Coronary artery (tissue), 2 donors: ENCODE measurements around the gene NBAS.
"Not testable (repeated sequence)": the region's sequence is repeated elsewhere in the genome, so short reads cannot be mapped to it uniquely, and the experiment has no call there.

Experiments
- DNase-seq: peaks from one replicate; pipeline ENCODE4 v3.0.0-alpha.2; 2017; ENCODE audit warnings: low spot score
- H3K27ac ChIP-seq, 2 donors: fragments of 200-600 bp; sonication (generic); one replicate each; pipeline ENCODE4 v1.5.1; 2016 to 2019
- H3K4me3 ChIP-seq: fragments of 200-600 bp; sonication (generic); 2 replicates; pipeline ENCODE4 v1.5.1; 2016; ENCODE audit warnings: mild to moderate bottlenecking, moderate library complexity
- TF ChIP-seq, protein P1 (sequence below): fragments of 200-600 bp; sonication (generic); IDR thresholded peaks from one replicate; pipeline ENCODE4 v1.5.1; 2019; ENCODE audit warnings: antibody characterized with exemption

Gene NBAS

DNA sequence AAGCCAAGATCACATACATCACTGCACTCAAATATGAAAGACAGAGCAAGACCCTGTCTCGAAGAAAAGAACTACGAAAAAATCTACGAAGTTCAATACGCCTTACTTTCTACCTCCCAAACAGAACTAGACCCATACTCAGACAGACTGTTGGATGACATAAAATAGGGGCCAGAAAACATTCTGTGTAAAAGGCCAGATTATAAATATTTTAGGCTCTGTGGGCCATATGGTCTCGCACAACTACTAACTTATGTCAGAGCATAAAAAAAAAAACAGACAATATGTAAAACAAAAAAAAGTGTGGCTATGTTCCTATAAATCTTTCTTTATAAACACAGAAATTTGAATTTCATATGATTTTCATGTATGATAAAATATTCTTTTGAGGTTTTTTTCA is 40.8 kb downstream of the NBAS start:
- TF ChIP-seq, protein P1, sequence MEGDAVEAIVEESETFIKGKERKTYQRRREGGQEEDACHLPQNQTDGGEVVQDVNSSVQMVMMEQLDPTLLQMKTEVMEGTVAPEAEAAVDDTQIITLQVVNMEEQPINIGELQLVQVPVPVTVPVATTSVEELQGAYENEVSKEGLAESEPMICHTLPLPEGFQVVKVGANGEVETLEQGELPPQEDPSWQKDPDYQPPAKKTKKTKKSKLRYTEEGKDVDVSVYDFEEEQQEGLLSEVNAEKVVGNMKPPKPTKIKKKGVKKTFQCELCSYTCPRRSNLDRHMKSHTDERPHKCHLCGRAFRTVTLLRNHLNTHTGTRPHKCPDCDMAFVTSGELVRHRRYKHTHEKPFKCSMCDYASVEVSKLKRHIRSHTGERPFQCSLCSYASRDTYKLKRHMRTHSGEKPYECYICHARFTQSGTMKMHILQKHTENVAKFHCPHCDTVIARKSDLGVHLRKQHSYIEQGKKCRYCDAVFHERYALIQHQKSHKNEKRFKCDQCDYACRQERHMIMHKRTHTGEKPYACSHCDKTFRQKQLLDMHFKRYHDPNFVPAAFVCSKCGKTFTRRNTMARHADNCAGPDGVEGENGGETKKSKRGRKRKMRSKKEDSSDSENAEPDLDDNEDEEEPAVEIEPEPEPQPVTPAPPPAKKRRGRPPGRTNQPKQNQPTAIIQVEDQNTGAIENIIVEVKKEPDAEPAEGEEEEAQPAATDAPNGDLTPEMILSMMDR: no peak
- DNase-seq: no peak
- Histone ChIP-seq H3K27ac (no peak overlapping the region), H3K4me3 (no peak overlapping the region)

DNA sequence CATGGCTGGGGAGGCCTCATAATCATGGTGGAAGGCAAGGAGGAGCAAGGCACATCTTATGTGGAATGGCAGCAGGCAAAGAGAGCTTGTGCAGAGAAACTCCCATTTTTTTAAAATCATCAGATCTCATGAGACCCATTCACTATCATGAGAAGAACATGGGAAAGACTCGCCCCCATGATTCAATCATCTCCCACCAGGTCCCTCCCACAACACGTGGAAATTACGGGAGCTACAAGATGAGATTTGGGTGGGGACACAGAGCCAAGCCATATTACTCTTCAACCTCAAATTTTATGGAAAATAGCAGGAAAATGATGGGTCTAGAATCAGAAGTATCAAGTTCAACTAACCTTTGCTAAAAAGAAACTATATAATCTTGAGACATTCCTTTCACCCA is 42.4 kb downstream of the NBAS start:
- DNase-seq, H3K27ac ChIP-seq, H3K4me3 ChIP-seq: not testable (repeated sequence)

DNA sequence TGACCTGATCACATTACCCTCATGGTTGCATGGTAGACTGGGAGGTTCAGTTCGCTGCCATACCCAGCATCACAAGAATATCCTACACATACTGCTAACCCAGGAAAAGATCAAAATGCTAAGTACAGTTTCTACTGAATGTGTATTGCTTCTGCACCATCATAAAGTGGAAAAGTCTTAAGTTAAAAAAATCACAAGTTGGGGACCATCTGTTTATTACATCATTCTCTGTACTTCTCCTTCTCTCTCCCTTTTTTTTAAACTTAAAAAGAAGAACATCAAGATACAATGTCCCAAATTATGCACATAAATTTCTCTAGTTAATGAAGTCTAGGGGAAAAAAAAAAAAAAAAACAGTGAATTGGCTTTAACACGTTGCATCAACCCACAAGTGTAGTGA is 43.3 kb downstream of the NBAS start:
- TF ChIP-seq, protein P1: no peak

DNA sequence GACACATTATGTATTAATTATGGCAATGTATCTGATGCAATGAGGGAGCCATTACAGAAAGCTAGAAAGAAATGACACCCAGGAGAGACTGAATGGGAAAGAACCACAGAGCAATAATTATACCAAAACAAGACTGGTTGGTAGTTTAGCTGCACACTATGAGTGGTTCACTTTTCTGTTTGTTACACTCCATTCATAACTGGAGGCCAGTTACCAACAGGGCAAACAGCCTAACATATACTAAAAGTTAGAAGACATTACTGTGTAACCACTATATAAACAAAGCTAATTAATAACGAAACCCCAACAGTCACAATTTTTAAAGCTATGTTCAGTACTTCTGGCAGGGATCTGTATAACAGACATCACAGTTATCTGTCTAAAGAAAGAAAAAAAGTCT is 49.4 kb downstream of the NBAS start:
- no peak for DNase-seq
- TF ChIP-seq, protein P1: no peak
- H3K4me3 ChIP-seq: no peak overlapping the region
- H3K27ac ChIP-seq: no peak overlapping the region

More for the DNA sequence above, 43.3 kb downstream of the NBAS start:
- no peak overlapping the region for H3K27ac ChIP-seq
- DNase-seq: no peak
- H3K4me3 ChIP-seq: no peak overlapping the region

DNA sequence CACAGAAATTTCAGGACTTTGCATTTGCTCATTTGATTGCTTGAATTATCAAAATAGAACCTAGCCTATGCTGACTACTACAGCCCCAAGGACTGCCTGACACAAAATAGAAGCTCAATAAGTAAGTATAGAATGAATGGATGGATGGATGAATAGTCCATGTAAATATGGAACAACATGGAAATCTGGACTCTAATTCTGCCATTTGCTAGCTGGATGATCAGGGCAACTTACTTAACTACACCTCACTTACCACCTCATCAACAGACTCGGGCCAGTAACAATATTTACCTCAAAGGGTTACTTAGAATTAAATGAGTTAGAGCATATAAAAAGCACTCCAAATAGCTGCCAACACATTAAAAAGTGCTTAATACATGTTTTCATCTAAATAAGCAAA is 50.6 kb downstream of the NBAS start:
- TF ChIP-seq, protein P1: no peak
- DNase-seq: no peak
- Histone ChIP-seq H3K4me3 (no peak overlapping the region), H3K27ac (no peak overlapping the region)

DNA sequence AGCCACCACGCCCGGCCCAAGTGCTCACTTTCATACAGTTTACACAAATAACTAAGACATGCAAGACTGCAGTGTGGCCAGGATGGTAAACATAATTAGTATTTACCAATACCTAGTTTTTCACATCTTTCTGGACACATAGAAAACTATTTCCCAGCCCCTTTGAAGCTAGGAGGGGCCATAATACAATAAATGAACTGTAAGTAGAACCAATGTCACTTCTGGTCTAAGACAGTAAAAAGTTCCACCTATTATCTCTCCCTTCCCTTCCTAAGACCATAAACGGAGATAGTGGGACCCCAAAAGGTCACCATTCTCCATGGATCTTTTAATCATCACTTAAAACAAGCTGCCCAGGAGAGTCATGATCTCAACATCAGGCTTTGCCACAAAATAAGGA is 51.0 kb downstream of the NBAS start:
- H3K27ac ChIP-seq: no peak overlapping the region
- no peak for DNase-seq
- TF ChIP-seq, protein P1: no peak
- no peak overlapping the region for H3K4me3 ChIP-seq

DNA sequence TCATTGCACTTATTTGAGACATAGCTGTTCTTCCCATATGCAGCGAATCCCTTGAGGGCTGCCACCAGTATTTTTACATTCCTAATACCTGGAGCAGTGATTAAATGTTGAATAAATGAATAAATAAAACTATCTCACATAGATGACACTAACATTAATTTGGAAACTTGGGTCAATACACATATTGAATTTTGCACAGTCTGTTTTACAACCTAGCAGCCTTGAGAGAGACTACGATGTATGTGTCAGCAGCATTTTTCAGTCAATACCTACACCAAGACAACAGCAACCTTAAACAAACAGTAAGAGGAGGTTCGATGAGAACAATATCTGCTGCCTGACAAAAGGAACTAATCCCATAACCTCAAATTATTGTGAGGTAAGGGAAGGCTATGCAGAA is 53.4 kb downstream of the NBAS start:
- TF ChIP-seq, protein P1: no peak
- H3K27ac ChIP-seq: no peak overlapping the region
- no peak overlapping the region for H3K4me3 ChIP-seq
- DNase-seq: no peak

DNA sequence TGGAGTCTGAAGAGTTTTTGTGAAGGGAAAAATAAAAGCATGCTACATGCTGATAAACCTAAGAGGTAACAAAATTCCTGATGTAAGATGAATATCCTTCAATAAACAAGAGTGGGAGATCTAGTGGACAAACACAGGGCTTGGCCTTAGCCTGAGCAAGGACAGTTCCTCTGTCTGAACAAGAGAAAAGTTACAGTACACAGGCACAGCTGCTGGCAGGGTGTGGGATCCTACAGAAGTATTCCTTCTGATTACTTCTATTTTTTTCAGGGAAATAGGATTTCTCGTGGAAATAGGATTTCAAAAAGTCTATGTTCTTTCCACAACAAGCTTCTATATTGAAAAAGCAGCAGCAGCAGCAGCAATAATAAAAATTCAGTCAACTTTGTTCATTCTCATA is 54.1 kb downstream of the NBAS start:
- TF ChIP-seq, protein P1: no peak
- Histone ChIP-seq H3K27ac (no peak overlapping the region), H3K4me3 (no peak overlapping the region)
- no peak for DNase-seq
